Breast epithelium (tissue), 4 donors: ENCODE measurements around the gene RPEL1. TPM values are rescaled to one million over a fixed set of nuclear protein-coding genes. Genes with fewer than 3 reads are reported as not detected.

Experiments
- DNase-seq, 2 donors: peaks; one replicate each; pipeline ENCODE4 v3.0.0-alpha.2; 2019; ENCODE audit warnings: low spot score in 2 of 2
- H3K27ac ChIP-seq, 2 donors: fragments of 200-600 bp; sonication (generic) in 1 of 2; one replicate each; pipeline ENCODE4 v1.5.1; 2016 to 2019; ENCODE audit warnings: mild to moderate bottlenecking in 1 of 2
- H3K27me3 ChIP-seq, 2 donors: fragments of 200-600 bp; sonication (generic) in 1 of 2; one replicate each; pipeline versions ENCODE4 v1.5.1 to v1.6.0; 2017 to 2019; ENCODE audit warnings: control low read depth in 1 of 2, mild to moderate bottlenecking in 1 of 2
- H3K36me3 ChIP-seq: fragments of 200-600 bp; one replicate; pipeline ENCODE4 v1.5.1; 2019
- H3K4me1 ChIP-seq, 2 donors: fragments of 200-600 bp; sonication (generic); one replicate each; pipeline ENCODE4 v1.5.1; 2016 to 2019; ENCODE audit warnings: control low read depth in 1 of 2
- H3K4me3 ChIP-seq, 3 donors: fragments of 200-600 bp; sonication (generic); 1 replicate in 2 of 3; 2 replicates in 1 of 3; pipeline ENCODE4 v1.5.1; 2016 to 2019; ENCODE audit warnings: mild to moderate bottlenecking in 3 of 3, moderate library complexity in 2 of 3
- H3K9me3 ChIP-seq, 2 donors: fragments of 200-600 bp; sonication (generic) in 1 of 2; one replicate each; pipeline ENCODE4 v1.5.1; 2016 to 2019; ENCODE audit warnings: control low read depth in 1 of 2
- POLR2A ChIP-seq: fragments of 450-650 bp; IDR thresholded peaks from one replicate; pipeline ENCODE4 v1.6.1; 2016; ENCODE audit warnings: antibody characterized with exemption, mild to moderate bottlenecking, moderate library complexity
- POLR2AphosphoS5 ChIP-seq, 3 donors: sonication (generic); formaldehyde crosslinking; IDR thresholded peaks; one replicate each; pipeline ENCODE4 v1.6.1; 2017; ENCODE audit warnings: antibody characterized with exemption in 3 of 3
- intact Hi-C: fragments of 100-400 bp; cut with DNase I; formaldehyde crosslinking; loops from one replicate; pipeline ENCODE4 v1.15.1; 2023; ENCODE audit warnings: low total_unique reads
- total RNA-seq, 3 donors: library from RNA; depleted of rRNA; stranded (reverse); fragments of >200 nt; gene quantifications; one replicate each; pipeline ENCODE4 v1.1.0, GENCODE V29; 2016
- TF ChIP-seq, protein P1 (sequence below), 3 donors: fragments of 450-650 bp; IDR thresholded peaks; one replicate each; pipeline ENCODE4 v1.5.1; 2016 to 2017; ENCODE audit warnings: antibody characterized with exemption in 3 of 3, mild to moderate bottlenecking in 3 of 3, moderate library complexity in 3 of 3

Gene RPEL1
- total RNA-seq, 3 donors from 2014 or later: 0.33 TPM; not detected in 2

DNA sequence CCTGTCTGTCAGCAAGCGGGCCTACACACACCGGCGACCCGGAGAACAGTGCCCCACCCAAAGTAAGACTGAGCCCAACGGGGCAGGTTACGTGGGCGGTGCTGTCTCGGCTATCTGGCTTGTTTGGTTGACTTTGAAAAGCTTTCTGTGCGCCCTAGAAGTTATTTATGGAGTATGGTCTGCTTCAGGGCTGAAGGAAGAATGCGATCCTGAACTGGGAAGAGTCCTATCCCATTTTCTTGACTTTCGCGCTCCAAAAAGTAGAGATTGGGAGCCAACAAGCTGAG lies 32.8 kb downstream of the RPEL1 start:
- no peaks in the 10 kb centered on the region for H3K36me3 ChIP-seq
- peaks cover 5 to 66% of the 10 kb centered on the region in 2 donors for H3K27me3 ChIP-seq

DNA sequence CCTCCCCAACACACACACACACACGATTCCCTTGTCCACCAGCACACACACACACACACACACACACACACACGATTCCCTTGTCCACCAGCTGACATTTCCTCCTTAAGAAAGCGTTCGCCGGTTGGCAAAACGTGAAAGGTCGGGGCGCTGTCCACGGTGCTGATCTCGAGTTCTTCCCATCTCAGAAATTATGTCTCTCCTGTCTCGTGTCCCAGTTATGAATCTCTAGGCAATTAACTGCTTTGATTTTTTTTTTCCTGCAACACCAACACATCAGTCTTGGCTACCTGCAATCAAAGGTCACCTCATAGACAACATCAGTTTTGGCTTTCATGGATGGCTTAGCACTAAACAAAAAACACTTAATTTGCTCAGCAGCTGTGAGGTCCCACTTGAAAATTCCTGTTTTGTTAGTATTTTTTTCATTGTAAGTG lies 33.2 kb downstream of the RPEL1 start:
- Histone ChIP-seq H3K4me3 (no peak overlapping the region), H3K27me3 (peaks cover 5 to 66% of the 10 kb centered on the region in 2 donors), H3K36me3 (no peaks in the 10 kb centered on the region), H3K27ac (no peak overlapping the region), H3K4me1 (peaks cover 0 to 8% of the 10 kb centered on the region in 2 donors), H3K9me3 (no peaks in the 10 kb centered on the region)
- no peak for TF ChIP-seq POLR2AphosphoS5 (IDR thresholded peaks at IDR 0.05)
- TF ChIP-seq POLR2A: no peak
- TF ChIP-seq, protein P1, sequence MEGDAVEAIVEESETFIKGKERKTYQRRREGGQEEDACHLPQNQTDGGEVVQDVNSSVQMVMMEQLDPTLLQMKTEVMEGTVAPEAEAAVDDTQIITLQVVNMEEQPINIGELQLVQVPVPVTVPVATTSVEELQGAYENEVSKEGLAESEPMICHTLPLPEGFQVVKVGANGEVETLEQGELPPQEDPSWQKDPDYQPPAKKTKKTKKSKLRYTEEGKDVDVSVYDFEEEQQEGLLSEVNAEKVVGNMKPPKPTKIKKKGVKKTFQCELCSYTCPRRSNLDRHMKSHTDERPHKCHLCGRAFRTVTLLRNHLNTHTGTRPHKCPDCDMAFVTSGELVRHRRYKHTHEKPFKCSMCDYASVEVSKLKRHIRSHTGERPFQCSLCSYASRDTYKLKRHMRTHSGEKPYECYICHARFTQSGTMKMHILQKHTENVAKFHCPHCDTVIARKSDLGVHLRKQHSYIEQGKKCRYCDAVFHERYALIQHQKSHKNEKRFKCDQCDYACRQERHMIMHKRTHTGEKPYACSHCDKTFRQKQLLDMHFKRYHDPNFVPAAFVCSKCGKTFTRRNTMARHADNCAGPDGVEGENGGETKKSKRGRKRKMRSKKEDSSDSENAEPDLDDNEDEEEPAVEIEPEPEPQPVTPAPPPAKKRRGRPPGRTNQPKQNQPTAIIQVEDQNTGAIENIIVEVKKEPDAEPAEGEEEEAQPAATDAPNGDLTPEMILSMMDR (IDR thresholded peaks at IDR 0.05): no peak
- DNase-seq: no peak
- intact Hi-C loops: no loop called here

More for the DNA sequence above, 32.8 kb downstream of the RPEL1 start:
- H3K4me3 ChIP-seq: no peak overlapping the region
- H3K4me1 ChIP-seq: peaks cover 0 to 8% of the 10 kb centered on the region in 2 donors
- TF ChIP-seq, protein P1 (IDR thresholded peaks at IDR 0.05): no peak
- TF ChIP-seq POLR2A: no peak
- TF ChIP-seq POLR2AphosphoS5 (IDR thresholded peaks at IDR 0.05): no peak
- no peak overlapping the region for H3K27ac ChIP-seq
- H3K9me3 ChIP-seq: no peaks in the 10 kb centered on the region
- no peak for DNase-seq
- intact Hi-C loops: no loop called here

DNA sequence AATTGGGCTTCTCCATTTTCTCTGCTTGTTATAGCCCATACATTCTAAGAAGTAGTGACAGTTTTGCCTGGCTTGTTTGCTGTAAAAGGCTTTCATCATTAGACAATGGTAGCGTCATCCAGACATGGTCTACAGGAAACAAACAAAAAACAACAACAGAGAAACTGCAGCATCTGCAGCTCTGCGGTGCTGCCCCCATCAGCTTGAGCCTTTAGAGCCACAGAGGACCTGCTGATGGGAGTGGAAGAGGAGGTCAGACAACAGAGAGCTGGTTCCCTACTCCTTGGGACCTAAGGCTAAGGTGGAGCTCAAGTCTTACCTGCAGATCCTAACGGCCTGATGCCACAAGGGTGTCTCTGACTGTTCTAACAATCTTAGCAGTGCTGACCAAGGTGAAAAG lies 34.3 kb downstream of the RPEL1 start:
- intact Hi-C loops: loop anchor here (2.0 kb wide), 1 partner anchor 15 kb away; no protein-coding TSS in a partner anchor
- Histone ChIP-seq H3K27me3 (peaks cover 5 to 67% of the 10 kb centered on the region in 2 donors), H3K4me1 (peaks cover 0 to 8% of the 10 kb centered on the region in 2 donors), H3K4me3 (no peak overlapping the region), H3K9me3 (no peaks in the 10 kb centered on the region), H3K27ac (no peak overlapping the region), H3K36me3 (no peaks in the 10 kb centered on the region)
- no peak for DNase-seq
- TF ChIP-seq POLR2A: no peak
- TF ChIP-seq POLR2AphosphoS5 (IDR thresholded peaks at IDR 0.05): no peak
- TF ChIP-seq, protein P1 (IDR thresholded peaks at IDR 0.05): no peak

DNA sequence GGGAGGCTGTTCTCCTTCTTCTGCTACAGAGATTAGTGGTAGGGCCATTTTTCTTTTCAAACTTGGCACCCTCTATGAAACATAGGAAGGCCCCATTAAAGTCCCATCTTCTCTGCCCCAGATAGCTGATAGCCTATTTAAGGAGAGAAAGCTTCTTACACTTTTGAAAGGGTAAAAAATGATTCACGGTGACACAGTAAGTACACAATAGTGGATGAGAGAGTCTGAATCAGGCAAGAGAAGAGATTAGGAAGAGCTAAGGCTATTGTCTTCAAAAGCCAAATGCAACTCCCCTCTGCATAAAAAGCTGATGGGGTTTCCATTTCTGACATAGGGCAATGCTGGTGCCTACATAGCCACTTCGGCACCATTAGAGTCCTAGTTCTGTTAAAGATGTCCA lies 34.8 kb downstream of the RPEL1 start:
- intact Hi-C loops: loop anchor here (2.0 kb wide), 1 partner anchor 16 kb away; no protein-coding TSS in a partner anchor
- no peak overlapping the region for H3K27ac ChIP-seq
- no peak for DNase-seq
- peaks cover 5 to 70% of the 10 kb centered on the region in 2 donors for H3K27me3 ChIP-seq
- H3K36me3 ChIP-seq: no peaks in the 10 kb centered on the region
- no peaks in the 10 kb centered on the region for H3K9me3 ChIP-seq
- TF ChIP-seq, protein P1 (IDR thresholded peaks at IDR 0.05): no peak
- TF ChIP-seq POLR2AphosphoS5 (IDR thresholded peaks at IDR 0.05) (no peak), POLR2A (no peak)
- H3K4me3 ChIP-seq: no peak overlapping the region
- peaks cover 0 to 8% of the 10 kb centered on the region in 2 donors for H3K4me1 ChIP-seq

DNA sequence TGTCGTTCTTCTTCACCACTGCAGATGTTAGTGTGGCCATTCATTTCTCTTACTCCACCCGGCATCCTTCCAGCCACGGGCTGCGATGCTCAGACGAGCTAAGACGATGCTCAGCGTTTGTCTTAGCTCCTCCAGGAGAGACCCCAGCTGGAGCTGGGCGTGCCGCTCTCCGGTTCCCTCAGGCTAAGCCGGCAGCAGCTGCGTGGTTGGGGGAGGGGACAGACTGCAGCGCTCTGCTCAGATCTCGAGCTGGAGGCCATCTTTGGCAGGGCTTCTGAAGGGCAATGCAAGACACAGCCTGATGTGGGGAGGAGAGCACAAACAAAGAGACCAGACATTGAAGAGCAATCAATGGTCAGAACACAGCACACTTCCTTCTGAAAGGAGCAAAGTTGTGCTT lies 36.1 kb downstream of the RPEL1 start:
- TF ChIP-seq POLR2A: no peak
- TF ChIP-seq, protein P1 (IDR thresholded peaks at IDR 0.05): no peak
- no peak for TF ChIP-seq POLR2AphosphoS5 (IDR thresholded peaks at IDR 0.05)
- peaks cover 5 to 58% of the 10 kb centered on the region in 2 donors for H3K27me3 ChIP-seq
- no peak overlapping the region for H3K4me3 ChIP-seq
- no peak for DNase-seq
- peaks cover 0 to 7% of the 10 kb centered on the region in 2 donors for H3K4me1 ChIP-seq
- intact Hi-C loops: loop anchor here (2.0 kb wide), 1 partner anchor 17 kb away; no protein-coding TSS in a partner anchor
- no peak overlapping the region for H3K27ac ChIP-seq
- no peaks in the 10 kb centered on the region for H3K9me3 ChIP-seq
- H3K36me3 ChIP-seq: no peaks in the 10 kb centered on the region
